IPS DF 6.9 (cell line): ENCODE results near the gene USH1C.

Experiments
- DNase-seq: peaks from one replicate; pipeline ENCODE4 v3.0.0-alpha.2; 2013; ENCODE audit warnings: low read depth, low spot score
- H3K27ac ChIP-seq: one replicate; pipeline ENCODE4 v1.5.1; 2013; ENCODE audit warnings: low read length, control low read depth
- H3K27me3 ChIP-seq: 2 replicates; pipeline ENCODE4 v1.6.1; 2013; ENCODE audit warnings: mild to moderate bottlenecking, low read length; ENCODE audit not compliant: control insufficient read depth, insufficient read depth
- H3K36me3 ChIP-seq: 2 replicates; pipeline ENCODE4 v1.6.1; 2013; ENCODE audit warnings: low read length; ENCODE audit not compliant: control insufficient read depth, insufficient read depth
- H3K4me1 ChIP-seq: 2 replicates; pipeline ENCODE4 v1.6.1; 2013; ENCODE audit warnings: low read length; ENCODE audit not compliant: control insufficient read depth, insufficient read depth
- H3K4me3 ChIP-seq: 2 replicates; pipeline ENCODE4 v1.5.1; 2013; ENCODE audit warnings: mild to moderate bottlenecking, low read length
- H3K9me3 ChIP-seq: 2 replicates; pipeline ENCODE4 v1.6.1; 2013; ENCODE audit warnings: low read length, inconsistent platforms; ENCODE audit not compliant: control insufficient read depth, insufficient read depth
- WGBS: extraction: QIAGEN DNeasy Blood & Tissue Kit; methylation state at CpG from one replicate; pipeline ENCODE4 v1.1.7; 2013; ENCODE audit warnings: mixed read lengths, missing lambda C conversion rate; ENCODE audit not compliant: insufficient read length, insufficient coverage; 5-methylcytosine and 5-hydroxymethylcytosine counted together

The USH1C gene

GRCh38 chr11:17457396-17458173 is 86.6 kb downstream of the USH1C start:
- Histone ChIP-seq H3K36me3 (no peaks in the 10 kb centered on the region), H3K4me3 (no peak overlapping the region), H3K4me1 (peaks cover 2% of the 10 kb centered on the region; the same call in 1 of the 2 replicates), H3K9me3 (peaks cover 1% of the 10 kb centered on the region; the same call in 1 of the 2 replicates), H3K27me3 (no peaks in the 10 kb centered on the region; the same call in 1 of the 2 replicates), H3K27ac (no peak overlapping the region)
- DNase-seq: no peak
- WGBS: no CpG with 5 or more reads among the region's 8 CpGs

GRCh38 chr11:17452668-17453067 is 91.5 kb downstream of the USH1C start:
- Histone ChIP-seq H3K4me1 (no peaks in the 10 kb centered on the region), H3K27ac (no peak overlapping the region), H3K27me3 (no peaks in the 10 kb centered on the region; the same call in 1 of the 2 replicates), H3K36me3 (no peaks in the 10 kb centered on the region), H3K4me3 (no peak overlapping the region), H3K9me3 (no peaks in the 10 kb centered on the region)
- no peak for DNase-seq
- WGBS: no CpG with 5 or more reads among the region's 2 CpGs

DNA sequence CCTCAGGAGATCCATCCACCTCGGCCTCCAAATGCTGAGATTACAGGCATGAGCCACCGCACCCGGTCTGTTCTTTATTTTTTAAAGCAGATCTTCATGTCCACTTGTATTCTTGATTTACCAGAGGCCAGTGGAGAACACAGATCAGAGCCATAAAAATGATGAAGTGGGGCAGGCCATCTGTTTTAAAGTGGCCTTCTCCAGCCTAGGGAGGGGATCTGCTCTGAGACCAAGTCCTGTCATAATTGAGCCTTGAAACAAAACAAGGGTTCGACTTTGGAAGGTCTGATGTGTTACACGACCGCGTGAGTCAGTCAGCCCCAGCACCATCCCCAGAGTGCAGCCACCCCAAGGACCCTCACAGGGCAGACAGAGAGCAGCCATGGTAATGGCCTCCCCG is 95.1 kb downstream of the USH1C start:
- no peak for DNase-seq
- no peaks in the 10 kb centered on the region for H3K36me3 ChIP-seq
- no CpG with 5 or more reads among the region's 8 CpGs for WGBS
- H3K4me3 ChIP-seq: no peak overlapping the region
- H3K27me3 ChIP-seq: no peaks in the 10 kb centered on the region
- no peaks in the 10 kb centered on the region for H3K4me1 ChIP-seq
- H3K27ac ChIP-seq: no peak overlapping the region
- H3K9me3 ChIP-seq: no peaks in the 10 kb centered on the region

GRCh38 chr11:17446482-17446881 is 97.7 kb downstream of the USH1C start:
- Histone ChIP-seq H3K4me3 (no peak overlapping the region), H3K27ac (no peak overlapping the region), H3K4me1 (no peaks in the 10 kb centered on the region), H3K9me3 (no peaks in the 10 kb centered on the region), H3K36me3 (no peaks in the 10 kb centered on the region), H3K27me3 (no peaks in the 10 kb centered on the region)
- no peak for DNase-seq
- WGBS: no CpG with 5 or more reads among the region's 2 CpGs

- no peaks in the 10 kb centered on the region for H3K36me3 ChIP-seq
- no peak overlapping the region for H3K4me3 ChIP-seq
- no peaks in the 10 kb centered on the region for H3K9me3 ChIP-seq
- WGBS: no CpG with 5 or more reads among the region's 5 CpGs
- H3K27me3 ChIP-seq: no peaks in the 10 kb centered on the region
- no peak for DNase-seq
- no peak overlapping the region for H3K27ac ChIP-seq
- H3K4me1 ChIP-seq: no peaks in the 10 kb centered on the region
Observed at GRCh38 chr11:17445240-17445795, 98.9 kb downstream of the USH1C start.

DNA sequence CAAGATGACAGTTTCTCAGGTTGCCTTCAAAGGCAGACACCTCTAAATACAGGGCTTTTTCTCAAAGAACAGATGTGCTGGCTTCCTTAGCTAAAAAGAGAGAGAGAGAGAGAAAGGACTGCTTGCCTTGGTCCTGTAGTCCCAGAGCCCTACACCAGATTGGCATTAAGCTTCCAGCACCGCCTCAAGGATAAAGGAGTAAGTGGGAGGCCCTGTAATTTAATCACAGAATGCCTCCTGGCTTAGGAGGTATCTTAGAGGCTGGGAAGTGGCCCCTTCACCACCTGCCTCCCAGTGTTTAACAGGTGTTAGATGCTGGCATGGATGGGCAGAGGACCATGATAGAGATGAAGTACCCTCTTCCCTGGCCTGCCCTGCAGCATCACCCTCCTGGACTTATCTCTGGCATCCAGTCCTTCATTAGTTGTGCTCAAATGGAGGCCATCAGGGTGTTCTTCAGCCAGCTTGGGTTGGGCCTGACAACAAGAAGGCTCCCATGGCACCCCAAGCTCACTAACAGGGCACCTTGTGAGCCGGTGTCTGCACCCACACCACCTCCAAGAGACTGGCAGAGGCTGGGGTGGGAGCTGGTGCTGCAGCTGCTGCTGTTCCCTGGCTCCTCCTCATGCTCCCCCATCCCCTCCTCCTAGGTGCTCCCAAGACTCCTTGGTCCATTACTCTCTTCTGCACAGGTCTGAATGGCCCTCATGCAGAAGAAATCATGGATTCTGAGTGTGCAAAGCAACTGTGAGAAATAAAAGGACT is 100.1 kb downstream of the USH1C start:
- H3K9me3 ChIP-seq: no peaks in the 10 kb centered on the region
- no peaks in the 10 kb centered on the region for H3K36me3 ChIP-seq
- no peak for DNase-seq
- no peaks in the 10 kb centered on the region for H3K4me1 ChIP-seq
- no peak overlapping the region for H3K27ac ChIP-seq
- no CpG with 5 or more reads among the region's 2 CpGs for WGBS
- H3K4me3 ChIP-seq: no peak overlapping the region
- no peaks in the 10 kb centered on the region for H3K27me3 ChIP-seq
